DND-41 (cell line): ENCODE results near the gene AKAP5.

Experiments
- EZH2 ChIP-seq: IDR thresholded peaks from 3 replicates; pipeline ENCODE4 v1.6.1; 2012; ENCODE audit warnings: borderline replicate concordance, low read depth, mild to moderate bottlenecking, moderate library complexity, low read length, inconsistent platforms; ENCODE audit not compliant: severe bottlenecking
- TF ChIP-seq, protein P1 (sequence below): IDR thresholded peaks from 2 replicates; pipeline ENCODE4 v1.5.1; 2012; ENCODE audit warnings: borderline replicate concordance, low read length, moderate library complexity, mild to moderate bottlenecking; ENCODE audit not compliant: poor library complexity, severe bottlenecking; ENCODE audit errors: extremely low read depth

DNA sequence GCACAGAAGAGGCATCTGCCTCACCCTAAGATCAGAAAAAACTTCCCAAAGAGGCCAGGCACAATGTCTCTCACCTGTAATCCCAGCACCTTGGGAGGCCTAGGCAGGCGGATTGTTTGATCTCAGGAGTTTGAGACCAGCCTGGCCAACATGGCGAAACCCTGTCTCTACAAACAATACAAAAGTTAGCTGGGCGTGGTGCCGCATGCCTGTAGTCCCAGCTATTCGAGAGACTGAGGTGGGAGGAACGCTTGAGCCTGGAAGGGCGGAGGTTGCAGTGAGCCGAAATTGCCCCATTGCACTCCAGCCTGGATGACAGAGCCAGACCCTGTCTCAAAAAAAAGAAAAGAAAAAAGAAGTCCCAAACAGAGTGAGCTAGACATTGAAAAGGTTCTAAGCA, 43.7 kb downstream of the AKAP5 start:
- TF ChIP-seq EZH2, result no peak
- TF ChIP-seq, protein P1, sequence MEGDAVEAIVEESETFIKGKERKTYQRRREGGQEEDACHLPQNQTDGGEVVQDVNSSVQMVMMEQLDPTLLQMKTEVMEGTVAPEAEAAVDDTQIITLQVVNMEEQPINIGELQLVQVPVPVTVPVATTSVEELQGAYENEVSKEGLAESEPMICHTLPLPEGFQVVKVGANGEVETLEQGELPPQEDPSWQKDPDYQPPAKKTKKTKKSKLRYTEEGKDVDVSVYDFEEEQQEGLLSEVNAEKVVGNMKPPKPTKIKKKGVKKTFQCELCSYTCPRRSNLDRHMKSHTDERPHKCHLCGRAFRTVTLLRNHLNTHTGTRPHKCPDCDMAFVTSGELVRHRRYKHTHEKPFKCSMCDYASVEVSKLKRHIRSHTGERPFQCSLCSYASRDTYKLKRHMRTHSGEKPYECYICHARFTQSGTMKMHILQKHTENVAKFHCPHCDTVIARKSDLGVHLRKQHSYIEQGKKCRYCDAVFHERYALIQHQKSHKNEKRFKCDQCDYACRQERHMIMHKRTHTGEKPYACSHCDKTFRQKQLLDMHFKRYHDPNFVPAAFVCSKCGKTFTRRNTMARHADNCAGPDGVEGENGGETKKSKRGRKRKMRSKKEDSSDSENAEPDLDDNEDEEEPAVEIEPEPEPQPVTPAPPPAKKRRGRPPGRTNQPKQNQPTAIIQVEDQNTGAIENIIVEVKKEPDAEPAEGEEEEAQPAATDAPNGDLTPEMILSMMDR, result no peak
